Upper lobe of right lung (tissue), 1 donor: ENCODE data around the gene IL10RA. TPM values are rescaled to one million over a fixed set of nuclear protein-coding genes. Genes with fewer than 3 reads are reported as not detected.

ENCODE experiments used
- ATAC-seq: fragments of 200-7000 bp; cut with Tn5 transposase; one replicate; pipeline ENCODE4 v1.9.1; 2020; ENCODE audit warnings: mild to moderate bottlenecking, moderate library complexity
- DNase-seq: peaks from one replicate; pipeline ENCODE4 v3.0.0-alpha.2; 2020
- H3K27ac ChIP-seq: fragments of 200-600 bp; one replicate; pipeline ENCODE4 v1.8.0; 2022
- H3K27me3 ChIP-seq: fragments of 200-600 bp; one replicate; pipeline ENCODE4 v1.8.0; 2022; ENCODE audit warnings: mild to moderate bottlenecking
- H3K36me3 ChIP-seq: fragments of 200-600 bp; one replicate; pipeline ENCODE4 v1.8.0; 2022
- H3K4me1 ChIP-seq: fragments of 200-600 bp; one replicate; pipeline ENCODE4 v1.8.0; 2022
- H3K4me3 ChIP-seq: fragments of 200-600 bp; one replicate; pipeline ENCODE4 v1.8.0; 2022; ENCODE audit warnings: mild to moderate bottlenecking
- H3K9me3 ChIP-seq: fragments of 200-600 bp; one replicate; pipeline ENCODE4 v1.8.0; 2022
- CTCF ChIP-seq: fragments of 200-600 bp; IDR thresholded peaks from one replicate; pipeline ENCODE4 v1.8.0; 2022; ENCODE audit warnings: antibody characterized with exemption
- intact Hi-C: fragments of 100-400 bp; cut with DNase I; formaldehyde crosslinking; loops from one replicate; pipeline ENCODE4 v1.11.0; 2022
- total RNA-seq: library from RNA; stranded (reverse); fragmentation: NEBNext Ultra II Directional; extraction: Animal tissue kit (Norgen Biotek cat#: 25700); gene quantifications from one replicate; pipeline ENCODE4 v1.2.1, GENCODE V29; 2021
- donor health status: DM: no; HTN: yes; CAD: no; lungs with severe emphysema.

IL10RA gene
- total RNA-seq, 1 donor from 2014 or later: 33.8 TPM

- ATAC-seq (no peak), DNase-seq (no peak)
- intact Hi-C loops: no loop called here
- H3K27me3 ChIP-seq: no peaks in the 10 kb centered on the region
- H3K4me1 ChIP-seq: no peaks in the 10 kb centered on the region
- no peaks in the 10 kb centered on the region for H3K9me3 ChIP-seq
- H3K36me3 ChIP-seq: peaks cover 24% of the 10 kb centered on the region
- no peak overlapping the region for H3K27ac ChIP-seq
- no peak for TF ChIP-seq CTCF
- H3K4me3 ChIP-seq: no peak overlapping the region
These were observed 9.9 kb downstream of the IL10RA start for GRCh38 chr11:117996058-117996457.

GRCh38 chr11:117997406-117997805 is 11.2 kb downstream of the IL10RA start:
- H3K9me3 ChIP-seq: no peaks in the 10 kb centered on the region
- intact Hi-C loops: no loop called here
- peaks cover 24% of the 10 kb centered on the region for H3K36me3 ChIP-seq
- no peak overlapping the region for H3K4me3 ChIP-seq
- TF ChIP-seq CTCF: no peak
- ATAC-seq: no peak
- no peaks in the 10 kb centered on the region for H3K27me3 ChIP-seq
- H3K27ac ChIP-seq: no peak overlapping the region
- no peak for DNase-seq
- H3K4me1 ChIP-seq: peaks cover 13% of the 10 kb centered on the region

GRCh38 chr11:117997823-117998579 is 11.8 kb downstream of the IL10RA start:
- TF ChIP-seq CTCF: no peak
- Histone ChIP-seq H3K36me3 (peaks cover 24% of the 10 kb centered on the region), H3K4me1 (peaks cover 19% of the 10 kb centered on the region), H3K27me3 (no peaks in the 10 kb centered on the region), H3K4me3 (no peak overlapping the region), H3K27ac (no peak overlapping the region), H3K9me3 (no peaks in the 10 kb centered on the region)
- DNase-seq: no peak
- intact Hi-C loops: no loop called here
- no peak for ATAC-seq

- no peak for TF ChIP-seq CTCF
- H3K27ac ChIP-seq: no peak overlapping the region
- H3K27me3 ChIP-seq: no peaks in the 10 kb centered on the region
- DNase-seq (no peak), ATAC-seq (no peak)
- H3K4me3 ChIP-seq: no peak overlapping the region
- intact Hi-C loops: no loop called here
- H3K4me1 ChIP-seq: peaks cover 26% of the 10 kb centered on the region
- H3K9me3 ChIP-seq: no peaks in the 10 kb centered on the region
- peaks cover 24% of the 10 kb centered on the region for H3K36me3 ChIP-seq
These were observed 12.6 kb downstream of the IL10RA start for GRCh38 chr11:117998664-117999353.

- Histone ChIP-seq H3K27ac (no peak overlapping the region), H3K4me1 (peaks cover 26% of the 10 kb centered on the region), H3K27me3 (no peaks in the 10 kb centered on the region), H3K9me3 (no peaks in the 10 kb centered on the region), H3K36me3 (peaks cover 18% of the 10 kb centered on the region), H3K4me3 (no peak overlapping the region)
- no peak for TF ChIP-seq CTCF
- no peak for ATAC-seq
- intact Hi-C loops: no loop called here
- no peak for DNase-seq
These were observed 13.3 kb downstream of the IL10RA start for GRCh38 chr11:117999354-117999993.
